Tibial artery (tissue), 4 donors: ENCODE measurements around the gene MRPS27.
A peak's percentile ranks its signal among the peaks of the same experiment; 100 is the strongest.
"Not testable (repeated sequence)": the region's sequence is repeated elsewhere in the genome, so short reads cannot be mapped to it uniquely, and the experiment has no call there.

Experiments
- DNase-seq, 2 donors: peaks; one replicate each; pipeline ENCODE4 v3.0.0-alpha.2; 2019
- H3K27ac ChIP-seq, 2 donors: fragments of 200-600 bp; sonication (generic) in 1 of 2; 1 replicate in 1 of 2; 2 replicates in 1 of 2; pipeline ENCODE4 v1.5.1; 2018 to 2019; ENCODE audit warnings: mild to moderate bottlenecking in 1 of 2
- H3K27me3 ChIP-seq, 2 donors: fragments of 200-600 bp; sonication (generic) in 1 of 2; one replicate each; pipeline versions ENCODE4 v1.5.1 to v1.6.0; 2016 to 2019
- H3K36me3 ChIP-seq, 3 donors: fragments of 200-600 bp; sonication (generic) in 2 of 3; one replicate each; pipeline ENCODE4 v1.5.1; 2016 to 2019; ENCODE audit warnings: mild to moderate bottlenecking in 2 of 3
- H3K4me1 ChIP-seq, 4 donors: fragments of 200-600 bp; sonication (generic) in 2 of 4; 1 replicate in 3 of 4; 2 replicates in 1 of 4; pipeline ENCODE4 v1.5.1; 2016 to 2019
- H3K4me3 ChIP-seq, 2 donors: fragments of 200-600 bp; sonication (generic) in 1 of 2; 1 replicate in 1 of 2; 2 replicates in 1 of 2; pipeline ENCODE4 v1.5.1; 2018 to 2019; ENCODE audit warnings: mild to moderate bottlenecking in 2 of 2
- H3K9me3 ChIP-seq, 3 donors: fragments of 200-600 bp; sonication (generic) in 1 of 3; one replicate each; pipeline ENCODE4 v1.5.1; 2016 to 2019
- CTCF ChIP-seq, 2 experiments: fragments of 200-600 bp in 1 of 2; fragments of 450-650 bp in 1 of 2; IDR thresholded peaks; one replicate each; pipeline ENCODE4 v1.5.1; 2017 to 2019; ENCODE audit warnings: antibody characterized with exemption in 2 of 2, mild to moderate bottlenecking in 1 of 2, moderate library complexity in 1 of 2
- intact Hi-C: fragments of 100-400 bp; cut with DNase I; formaldehyde crosslinking; loops from one replicate; pipeline ENCODE4 v1.15.0; 2023; ENCODE audit warnings: low total_unique reads

The MRPS27 gene

GRCh38 chr5:72171667-72172066 lies 148.4 kb downstream of the MRPS27 start:
- no peaks in the 10 kb centered on the region for H3K9me3 ChIP-seq
- TF ChIP-seq CTCF (IDR thresholded peaks at IDR 0.05): no peak
- H3K36me3 ChIP-seq: no peaks in the 10 kb centered on the region
- H3K4me1 ChIP-seq: peaks cover 0 to 57% (median 32%) of the 10 kb centered on the region in 4 donors
- H3K27me3 ChIP-seq: no peaks in the 10 kb centered on the region
- intact Hi-C loops: no loop called here
- H3K4me3 ChIP-seq: no peak overlapping the region
- DNase-seq: no peak
- H3K27ac ChIP-seq: no peak overlapping the region

- H3K9me3 ChIP-seq, intact Hi-C loops, DNase-seq, H3K27ac ChIP-seq, H3K27me3 ChIP-seq, H3K36me3 ChIP-seq, H3K4me3 ChIP-seq: not testable (repeated sequence)
- H3K4me1 ChIP-seq: peaks cover 0 to 60% (median 35%) of the 10 kb centered on the region in 4 donors
Measured at GRCh38 chr5:72171181-72171580, 148.9 kb downstream of the MRPS27 start.

GRCh38 chr5:72170101-72170500 lies 149.9 kb downstream of the MRPS27 start:
- TF ChIP-seq CTCF (IDR thresholded peaks at IDR 0.05): no peak
- H3K27ac ChIP-seq: peak overlapping the region in 1 of 2 donors; percentile 8
- H3K36me3 ChIP-seq: no peaks in the 10 kb centered on the region
- no peaks in the 10 kb centered on the region for H3K9me3 ChIP-seq
- H3K4me3 ChIP-seq: no peak overlapping the region
- peaks cover 0 to 62% (median 36%) of the 10 kb centered on the region in 4 donors for H3K4me1 ChIP-seq
- no peaks in the 10 kb centered on the region for H3K27me3 ChIP-seq
- intact Hi-C loops: no loop called here
- no peak for DNase-seq
